LNCaP clone FGC (cell line): ENCODE results near the gene ATG5.

Source experiments
- DNase-seq: peaks from one replicate; pipeline ENCODE4 v3.0.0-alpha.2; 2011; ENCODE audit warnings: low read depth
- H3K4me3 ChIP-seq: 2 replicates; pipeline ENCODE4 v1.5.1; 2011; ENCODE audit warnings: mild to moderate bottlenecking, low read depth, low read length, control low read depth
- CTCF ChIP-seq: IDR thresholded peaks from 2 replicates; pipeline ENCODE4 v1.5.1; 2012; ENCODE audit warnings: mild to moderate bottlenecking; ENCODE audit not compliant: control insufficient read depth, insufficient read depth; ENCODE audit errors: extremely low read depth

ATG5 gene

GRCh38 chr6:106183430-106183829 is 142.1 kb downstream of the ATG5 start:
- no peak for DNase-seq
- no peak overlapping the region for H3K4me3 ChIP-seq
- no peak for TF ChIP-seq CTCF

GRCh38 chr6:106182455-106182854 is 143.1 kb downstream of the ATG5 start:
- TF ChIP-seq CTCF = no peak
- no peak for DNase-seq
- H3K4me3 ChIP-seq = no peak overlapping the region

- DNase-seq = no peak
- H3K4me3 ChIP-seq = no peak overlapping the region
- TF ChIP-seq CTCF = no peak
Measured at GRCh38 chr6:106181664-106182418, 143.7 kb downstream of the ATG5 start.

GRCh38 chr6:106180208-106180607 is 145.4 kb downstream of the ATG5 start:
- H3K4me3 ChIP-seq = no peak overlapping the region
- no peak for DNase-seq
- no peak for TF ChIP-seq CTCF

- H3K4me3 ChIP-seq = no peak overlapping the region
- no peak for TF ChIP-seq CTCF
- DNase-seq = no peak
Measured at GRCh38 chr6:106178900-106179299, 146.7 kb downstream of the ATG5 start.

- H3K4me3 ChIP-seq = no peak overlapping the region
- TF ChIP-seq CTCF = no peak
- DNase-seq = no peak
Measured at GRCh38 chr6:106177786-106178185, 147.8 kb downstream of the ATG5 start.
